ENCODE data around the gene INO80.

The INO80 gene

GRCh38 chr15:41139619-41140018 lies 23.5 kb upstream of the INO80 start:
- TF ChIP-seq FOXP2 (optimal IDR thresholded peaks at IDR 0.05; ENCODE audit: borderline replicate concordance, extremely low read depth, extremely low read length, insufficient read depth) = no peak
- TF ChIP-seq TAF1 (IDR thresholded peaks at IDR 0.05; ENCODE audit: borderline replicate concordance, insufficient read depth, low read length) = no peak
- TF ChIP-seq SIN3A (IDR thresholded peaks at IDR 0.05; ENCODE audit: borderline replicate concordance, insufficient read depth, low read length) = no peak

GRCh38 chr15:41133454-41133853 lies 17.4 kb upstream of the INO80 start:
- TF ChIP-seq SIN3A (IDR thresholded peaks at IDR 0.05; ENCODE audit: borderline replicate concordance, insufficient read depth, low read length) (no peak), POLR2AphosphoS5 (IDR thresholded peaks at IDR 0.05; ENCODE audit: low read depth, low read length) (no peak), TAF1 (IDR thresholded peaks at IDR 0.05; ENCODE audit: borderline replicate concordance, insufficient read depth, low read length) (no peak), FOXP2 (optimal IDR thresholded peaks at IDR 0.05; ENCODE audit: borderline replicate concordance, extremely low read depth, extremely low read length, insufficient read depth) (no peak)
- TF ChIP-seq, protein P1, sequence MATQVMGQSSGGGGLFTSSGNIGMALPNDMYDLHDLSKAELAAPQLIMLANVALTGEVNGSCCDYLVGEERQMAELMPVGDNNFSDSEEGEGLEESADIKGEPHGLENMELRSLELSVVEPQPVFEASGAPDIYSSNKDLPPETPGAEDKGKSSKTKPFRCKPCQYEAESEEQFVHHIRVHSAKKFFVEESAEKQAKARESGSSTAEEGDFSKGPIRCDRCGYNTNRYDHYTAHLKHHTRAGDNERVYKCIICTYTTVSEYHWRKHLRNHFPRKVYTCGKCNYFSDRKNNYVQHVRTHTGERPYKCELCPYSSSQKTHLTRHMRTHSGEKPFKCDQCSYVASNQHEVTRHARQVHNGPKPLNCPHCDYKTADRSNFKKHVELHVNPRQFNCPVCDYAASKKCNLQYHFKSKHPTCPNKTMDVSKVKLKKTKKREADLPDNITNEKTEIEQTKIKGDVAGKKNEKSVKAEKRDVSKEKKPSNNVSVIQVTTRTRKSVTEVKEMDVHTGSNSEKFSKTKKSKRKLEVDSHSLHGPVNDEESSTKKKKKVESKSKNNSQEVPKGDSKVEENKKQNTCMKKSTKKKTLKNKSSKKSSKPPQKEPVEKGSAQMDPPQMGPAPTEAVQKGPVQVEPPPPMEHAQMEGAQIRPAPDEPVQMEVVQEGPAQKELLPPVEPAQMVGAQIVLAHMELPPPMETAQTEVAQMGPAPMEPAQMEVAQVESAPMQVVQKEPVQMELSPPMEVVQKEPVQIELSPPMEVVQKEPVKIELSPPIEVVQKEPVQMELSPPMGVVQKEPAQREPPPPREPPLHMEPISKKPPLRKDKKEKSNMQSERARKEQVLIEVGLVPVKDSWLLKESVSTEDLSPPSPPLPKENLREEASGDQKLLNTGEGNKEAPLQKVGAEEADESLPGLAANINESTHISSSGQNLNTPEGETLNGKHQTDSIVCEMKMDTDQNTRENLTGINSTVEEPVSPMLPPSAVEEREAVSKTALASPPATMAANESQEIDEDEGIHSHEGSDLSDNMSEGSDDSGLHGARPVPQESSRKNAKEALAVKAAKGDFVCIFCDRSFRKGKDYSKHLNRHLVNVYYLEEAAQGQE (IDR thresholded peaks at IDR 0.05; ENCODE audit: insufficient read depth in 1 of 2, low read depth in 2 of 2, low read length in 2 of 2) = no peak

DNA sequence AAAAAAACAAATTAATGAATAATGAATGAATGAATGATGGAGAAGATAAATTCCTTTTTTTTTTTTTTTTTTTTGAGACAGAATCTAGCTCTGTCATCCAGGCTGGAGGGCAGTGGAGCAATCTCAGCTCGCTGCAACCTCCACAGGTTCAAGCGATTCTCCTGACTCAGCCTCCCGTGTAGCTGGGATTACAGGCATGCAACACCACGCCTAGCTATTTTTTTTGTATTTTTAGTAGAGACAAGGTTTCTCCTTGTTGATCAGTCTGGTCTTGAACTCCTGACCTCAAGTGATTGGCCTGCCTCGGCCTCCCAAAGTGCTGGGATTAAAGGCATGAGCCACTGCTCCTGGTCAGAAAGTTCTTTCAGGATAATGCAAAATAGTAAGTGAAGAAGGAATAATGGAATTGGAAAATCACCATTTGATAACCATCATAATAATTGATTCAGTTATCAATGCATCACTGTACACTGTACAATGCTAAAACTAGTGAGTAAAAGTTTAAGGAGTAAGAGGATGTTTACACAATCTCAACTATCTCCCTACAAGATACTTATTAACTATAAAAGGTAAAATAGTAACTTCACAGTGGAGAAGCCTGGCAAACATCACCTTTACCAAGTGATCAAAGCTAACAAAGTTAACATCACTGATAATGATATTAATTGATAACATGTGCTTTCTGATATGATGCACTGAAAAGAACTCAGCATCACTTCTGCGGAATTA lies 12.3 kb upstream of the INO80 start:
- TF ChIP-seq, protein P1 (IDR thresholded peaks at IDR 0.05; ENCODE audit: insufficient read depth in 1 of 2, low read depth in 2 of 2, low read length in 2 of 2) = no peak
- TF ChIP-seq POLR2AphosphoS5 (IDR thresholded peaks at IDR 0.05; ENCODE audit: low read depth, low read length) (no peak), TAF1 (IDR thresholded peaks at IDR 0.05; ENCODE audit: borderline replicate concordance, insufficient read depth, low read length) (no peak), SIN3A (IDR thresholded peaks at IDR 0.05; ENCODE audit: borderline replicate concordance, insufficient read depth, low read length) (no peak), FOXP2 (optimal IDR thresholded peaks at IDR 0.05; ENCODE audit: borderline replicate concordance, extremely low read depth, extremely low read length, insufficient read depth) (no peak)

- TF ChIP-seq, protein P1 (IDR thresholded peaks at IDR 0.05; ENCODE audit: insufficient read depth in 1 of 2, low read depth in 2 of 2, low read length in 2 of 2) = no peak
- TF ChIP-seq SIN3A (IDR thresholded peaks at IDR 0.05; ENCODE audit: borderline replicate concordance, insufficient read depth, low read length) (no peak), FOXP2 (optimal IDR thresholded peaks at IDR 0.05; ENCODE audit: borderline replicate concordance, extremely low read depth, extremely low read length, insufficient read depth) (no peak), POLR2AphosphoS5 (IDR thresholded peaks at IDR 0.05; ENCODE audit: low read depth, low read length) (no peak), TAF1 (IDR thresholded peaks at IDR 0.05; ENCODE audit: borderline replicate concordance, insufficient read depth, low read length) (no peak)
Observed at GRCh38 chr15:41125931-41126642, 10.0 kb upstream of the INO80 start.

- TF ChIP-seq SIN3A (IDR thresholded peaks at IDR 0.05; ENCODE audit: borderline replicate concordance, insufficient read depth, low read length) (no peak), POLR2AphosphoS5 (IDR thresholded peaks at IDR 0.05; ENCODE audit: low read depth, low read length) (no peak), FOXP2 (optimal IDR thresholded peaks at IDR 0.05; ENCODE audit: borderline replicate concordance, extremely low read depth, extremely low read length, insufficient read depth) (no peak), TAF1 (IDR thresholded peaks at IDR 0.05; ENCODE audit: borderline replicate concordance, insufficient read depth, low read length) (no peak)
- TF ChIP-seq, protein P1 (IDR thresholded peaks at IDR 0.05; ENCODE audit: insufficient read depth in 1 of 2, low read depth in 2 of 2, low read length in 2 of 2) = no peak
Observed at GRCh38 chr15:41125063-41125669, 9.1 kb upstream of the INO80 start.

Measured in PFSK-1 (cell line).